Hepatocyte (in vitro differentiated cells): ENCODE measurements around the gene KIF26B.

ENCODE experiments used
- CTCF ChIP-seq: fragments of 200-600 bp; sonication (generic); IDR thresholded peaks from 2 replicates; pipeline ENCODE4 v1.5.1; 2016; ENCODE audit warnings: antibody characterized with exemption, mild to moderate bottlenecking; ENCODE audit not compliant: poor library complexity
- EZH2 ChIP-seq: fragments of 200-600 bp; sonication (generic); IDR thresholded peaks from 2 replicates; pipeline ENCODE4 v1.6.1; 2016; ENCODE audit warnings: antibody characterized with exemption, mild to moderate bottlenecking, borderline replicate concordance
- EZH2phosphoT487 ChIP-seq: fragments of 200-600 bp; sonication (generic); IDR thresholded peaks from one replicate; pipeline ENCODE4 v1.6.1; 2018; ENCODE audit warnings: antibody characterized with exemption, mild to moderate bottlenecking, low read depth, moderate library complexity; ENCODE audit not compliant: unreplicated experiment, severe bottlenecking

- TF ChIP-seq EZH2phosphoT487 (no peak), CTCF (no peak), EZH2 (no peak)
These were observed 137.8 kb downstream of the KIF26B start for GRCh38 chr1:245292553-245292952.
